ENCODE measurements around the gene KRABD2.
"Not testable (repeated sequence)": the region's sequence is repeated elsewhere in the genome, so short reads cannot be mapped to it uniquely, and the experiment has no call there.

KRABD2 gene

DNA sequence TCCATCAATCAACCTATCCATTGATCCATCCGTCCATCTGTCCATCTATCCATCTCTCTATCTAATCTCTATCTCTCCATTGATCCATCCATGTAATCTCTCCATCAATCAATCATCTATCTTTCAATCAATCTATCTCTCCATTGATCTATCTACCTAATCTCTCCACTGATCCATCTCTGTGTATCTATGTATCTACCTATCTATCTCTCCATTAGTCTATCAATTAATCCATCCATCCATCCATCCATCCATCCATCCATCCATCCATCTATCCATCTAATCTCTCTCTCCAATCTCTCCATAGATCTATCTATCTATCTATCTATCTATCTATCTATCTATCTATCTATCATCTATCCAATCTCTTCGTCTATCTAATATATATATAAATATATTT lies 24.6 kb upstream of the KRABD2 start:
- DNase-seq (ENCODE audit: low spot score): no peak
- no peaks in the 10 kb centered on the region for H3K36me3 ChIP-seq
- no peaks in the 10 kb centered on the region for H3K27me3 ChIP-seq
- TF ChIP-seq, protein P1, sequence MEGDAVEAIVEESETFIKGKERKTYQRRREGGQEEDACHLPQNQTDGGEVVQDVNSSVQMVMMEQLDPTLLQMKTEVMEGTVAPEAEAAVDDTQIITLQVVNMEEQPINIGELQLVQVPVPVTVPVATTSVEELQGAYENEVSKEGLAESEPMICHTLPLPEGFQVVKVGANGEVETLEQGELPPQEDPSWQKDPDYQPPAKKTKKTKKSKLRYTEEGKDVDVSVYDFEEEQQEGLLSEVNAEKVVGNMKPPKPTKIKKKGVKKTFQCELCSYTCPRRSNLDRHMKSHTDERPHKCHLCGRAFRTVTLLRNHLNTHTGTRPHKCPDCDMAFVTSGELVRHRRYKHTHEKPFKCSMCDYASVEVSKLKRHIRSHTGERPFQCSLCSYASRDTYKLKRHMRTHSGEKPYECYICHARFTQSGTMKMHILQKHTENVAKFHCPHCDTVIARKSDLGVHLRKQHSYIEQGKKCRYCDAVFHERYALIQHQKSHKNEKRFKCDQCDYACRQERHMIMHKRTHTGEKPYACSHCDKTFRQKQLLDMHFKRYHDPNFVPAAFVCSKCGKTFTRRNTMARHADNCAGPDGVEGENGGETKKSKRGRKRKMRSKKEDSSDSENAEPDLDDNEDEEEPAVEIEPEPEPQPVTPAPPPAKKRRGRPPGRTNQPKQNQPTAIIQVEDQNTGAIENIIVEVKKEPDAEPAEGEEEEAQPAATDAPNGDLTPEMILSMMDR (IDR thresholded peaks at IDR 0.05): no peak
- no peak overlapping the region for H3K4me3 ChIP-seq
- no peaks in the 10 kb centered on the region for H3K9me3 ChIP-seq
- no peaks in the 10 kb centered on the region for H3K4me1 ChIP-seq
- no peak overlapping the region for H3K27ac ChIP-seq

DNA sequence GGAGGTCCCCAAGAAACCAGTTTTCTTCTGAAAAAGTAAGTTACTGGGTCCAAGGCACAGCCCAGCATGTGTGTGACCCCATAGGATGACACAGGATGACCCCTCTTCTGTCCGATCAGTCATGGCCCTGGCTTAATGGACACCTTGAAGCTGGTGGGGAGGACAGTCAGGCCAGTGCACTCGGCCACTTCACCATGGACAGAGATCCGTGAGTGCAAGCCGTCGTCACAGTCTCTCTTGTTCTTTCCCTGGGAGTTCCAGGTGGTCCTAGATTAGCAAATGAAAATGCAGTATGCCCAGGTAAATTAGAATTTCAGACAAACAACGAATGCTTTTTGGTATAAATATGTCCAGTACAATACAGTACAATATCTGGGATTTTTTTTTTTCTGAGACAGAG lies 22.5 kb upstream of the KRABD2 start:
- TF ChIP-seq, protein P1 (IDR thresholded peaks at IDR 0.05): no peak
- Histone ChIP-seq H3K27me3 (no peaks in the 10 kb centered on the region), H3K27ac (no peak overlapping the region), H3K36me3 (no peaks in the 10 kb centered on the region), H3K9me3 (no peaks in the 10 kb centered on the region), H3K4me3 (no peak overlapping the region), H3K4me1 (no peaks in the 10 kb centered on the region)
- DNase-seq (ENCODE audit: low spot score): peak; percentile 34

GRCh38 chr17:8397636-8398035 lies 21.1 kb upstream of the KRABD2 start, which contains the start of gene RNF222:
RNF222 (minus strand) TSS chr17:8397827; CDS start chr17:8393461, 4,366 bp downstream.
- Histone ChIP-seq H3K27me3 (no peaks in the 10 kb centered on the region), H3K4me3 (no peak within 1 kb of the TSS), H3K36me3 (no peaks in the 10 kb centered on the region), H3K4me1 (no peaks in the 10 kb centered on the region), H3K9me3 (no peaks in the 10 kb centered on the region), H3K27ac (no peak within 1 kb of the TSS)
- peak; percentile 42 for DNase-seq (ENCODE audit: low spot score)
- TF ChIP-seq, protein P1 (IDR thresholded peaks at IDR 0.05): no peak

DNA sequence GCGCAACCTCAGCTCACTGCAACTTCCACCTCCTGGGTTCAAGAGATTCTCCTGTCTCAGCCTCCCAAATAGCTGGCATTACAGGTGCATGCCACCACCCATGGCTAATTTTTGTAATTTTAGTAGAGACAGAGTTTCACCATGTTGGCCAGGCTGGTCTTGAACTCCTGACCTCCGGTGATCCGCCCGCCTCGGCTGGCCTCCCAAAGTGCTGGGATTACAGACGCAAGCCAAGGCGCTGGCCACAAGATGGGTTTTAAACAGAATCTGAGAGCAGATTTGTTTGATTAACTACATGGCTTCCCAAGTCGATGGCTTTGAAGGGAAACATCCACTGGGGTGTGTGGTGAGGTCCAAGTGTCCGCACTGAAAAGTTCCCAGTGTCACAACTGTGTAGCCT lies 18.0 kb upstream of the KRABD2 start:
- DNase-seq (ENCODE audit: low spot score): peak; percentile 42
- not testable (repeated sequence) for H3K36me3 ChIP-seq, H3K9me3 ChIP-seq, H3K27ac ChIP-seq, H3K27me3 ChIP-seq, H3K4me3 ChIP-seq, H3K4me1 ChIP-seq

DNA sequence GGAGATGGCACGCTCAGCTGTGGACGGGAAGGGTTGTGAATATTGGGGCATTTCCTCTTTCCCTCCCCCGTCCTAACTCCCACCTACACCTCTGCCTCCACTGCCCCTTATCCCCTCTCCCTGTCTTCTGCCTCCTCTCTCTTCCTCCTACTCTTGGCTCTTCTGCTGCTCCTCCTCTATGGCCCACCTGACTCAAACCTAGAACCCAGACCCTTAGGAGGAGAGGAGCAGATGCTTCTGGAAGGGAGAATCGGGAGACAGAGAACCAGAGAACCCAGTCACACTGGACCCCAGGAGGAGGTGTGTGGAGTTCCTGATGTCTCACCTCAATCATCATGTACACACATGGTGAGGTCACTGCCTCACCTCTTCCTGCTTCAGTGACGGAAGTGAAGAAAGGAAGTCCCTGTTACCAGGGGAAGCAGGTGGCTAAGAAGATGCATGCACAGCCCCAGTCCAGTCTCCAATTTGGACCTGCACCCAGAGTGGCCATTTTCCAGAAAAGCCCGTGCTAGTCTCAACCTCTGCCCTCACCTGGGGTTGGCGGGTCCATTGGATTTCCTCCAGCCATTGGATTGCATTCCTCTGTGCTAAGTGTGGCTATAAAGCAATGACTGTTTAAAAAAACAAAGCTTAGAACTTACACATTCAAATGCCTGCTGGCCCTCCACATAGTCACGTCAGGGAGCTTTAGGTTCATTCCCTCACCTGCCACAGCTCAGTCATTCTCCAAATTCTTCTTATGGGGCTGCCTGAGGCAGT lies 17.1 kb upstream of the KRABD2 start:
- Histone ChIP-seq H3K36me3 (no peaks in the 10 kb centered on the region), H3K27ac (no peak overlapping the region), H3K27me3 (no peaks in the 10 kb centered on the region), H3K4me1 (no peaks in the 10 kb centered on the region), H3K9me3 (no peaks in the 10 kb centered on the region), H3K4me3 (no peak overlapping the region)
- no peak for DNase-seq (ENCODE audit: low spot score)
- TF ChIP-seq, protein P1 (IDR thresholded peaks at IDR 0.05): no peak

GRCh38 chr17:8392674-8393469 lies 16.4 kb upstream of the KRABD2 start:
- Histone ChIP-seq H3K9me3 (no peaks in the 10 kb centered on the region), H3K27me3 (no peaks in the 10 kb centered on the region), H3K36me3 (no peaks in the 10 kb centered on the region), H3K4me1 (no peaks in the 10 kb centered on the region), H3K27ac (no peak overlapping the region), H3K4me3 (no peak overlapping the region)
- no peak for DNase-seq (ENCODE audit: low spot score)
- TF ChIP-seq, protein P1 (IDR thresholded peaks at IDR 0.05): no peak

All from right atrium auricular region (tissue), 2 donors.